DND-41 (cell line): ENCODE measurements around the gene FEM1A.

Experiments used
- ATAC-seq: fragments of 200-7000 bp; cut with Tn5 transposase; 3 replicates; pipeline ENCODE4 v1.9.1; 2021; ENCODE audit warnings: low read depth; ENCODE audit not compliant: insufficient read depth
- DNase-seq: peaks from one replicate; pipeline ENCODE4 v3.0.0-alpha.2; 2020
- H2AFZ ChIP-seq: 2 replicates; pipeline ENCODE4 v1.6.0; 2012; ENCODE audit warnings: low read depth, low read length
- H3K27ac ChIP-seq: 2 replicates; pipeline ENCODE4 v1.5.1; 2012; ENCODE audit warnings: low read length, inconsistent platforms
- H3K27me3 ChIP-seq: fragments of 200-600 bp; sonication (generic); 2 replicates; pipeline ENCODE4 v1.6.0; 2012; ENCODE audit warnings: low read length, mild to moderate bottlenecking, inconsistent platforms; ENCODE audit not compliant: insufficient read depth, poor library complexity
- H3K36me3 ChIP-seq: 2 replicates; pipeline ENCODE4 v1.5.1; 2012; ENCODE audit warnings: low read length, inconsistent platforms; ENCODE audit not compliant: insufficient read depth
- H3K4me1 ChIP-seq: 2 replicates; pipeline ENCODE4 v1.5.1; 2012; ENCODE audit warnings: mild to moderate bottlenecking, low read length; ENCODE audit not compliant: insufficient read depth
- H3K4me2 ChIP-seq: 2 replicates; pipeline ENCODE4 v1.6.0; 2012; ENCODE audit warnings: mild to moderate bottlenecking, moderate library complexity, low read length, inconsistent platforms; ENCODE audit not compliant: insufficient read depth
- H3K4me3 ChIP-seq, 2 experiments: fragments of 200-600 bp in 1 of 2; shearing (Covaris generic) in 1 of 2; 2 replicates each; pipeline ENCODE4 v1.5.1; 2012 to 2016; ENCODE audit warnings: inconsistent platforms in 2 of 2, low read length in 2 of 2, mild to moderate bottlenecking in 2 of 2, low read depth in 1 of 2, moderate library complexity in 1 of 2
- H3K79me2 ChIP-seq: 2 replicates; pipeline ENCODE4 v1.6.0; 2012; ENCODE audit warnings: low read length, inconsistent platforms; ENCODE audit not compliant: insufficient read depth
- H3K9ac ChIP-seq: 2 replicates; pipeline ENCODE4 v1.6.0; 2012; ENCODE audit warnings: low read depth, mild to moderate bottlenecking, inconsistent platforms, low read length, moderate library complexity
- H3K9me3 ChIP-seq: 2 replicates; pipeline ENCODE4 v1.5.1; 2012; ENCODE audit warnings: low read length, moderate library complexity, mild to moderate bottlenecking, inconsistent platforms; ENCODE audit not compliant: insufficient read depth, severe bottlenecking
- H4K20me1 ChIP-seq: 2 replicates; pipeline ENCODE4 v1.6.0; 2012; ENCODE audit warnings: low read length; ENCODE audit not compliant: insufficient read depth
- EZH2 ChIP-seq: IDR thresholded peaks from 3 replicates; pipeline ENCODE4 v1.6.1; 2012; ENCODE audit warnings: borderline replicate concordance, low read depth, mild to moderate bottlenecking, moderate library complexity, low read length, inconsistent platforms; ENCODE audit not compliant: severe bottlenecking
- TF ChIP-seq, protein P1 (sequence below): IDR thresholded peaks from 2 replicates; pipeline ENCODE4 v1.5.1; 2012; ENCODE audit warnings: borderline replicate concordance, low read length, moderate library complexity, mild to moderate bottlenecking; ENCODE audit not compliant: poor library complexity, severe bottlenecking; ENCODE audit errors: extremely low read depth

The FEM1A gene

DNA sequence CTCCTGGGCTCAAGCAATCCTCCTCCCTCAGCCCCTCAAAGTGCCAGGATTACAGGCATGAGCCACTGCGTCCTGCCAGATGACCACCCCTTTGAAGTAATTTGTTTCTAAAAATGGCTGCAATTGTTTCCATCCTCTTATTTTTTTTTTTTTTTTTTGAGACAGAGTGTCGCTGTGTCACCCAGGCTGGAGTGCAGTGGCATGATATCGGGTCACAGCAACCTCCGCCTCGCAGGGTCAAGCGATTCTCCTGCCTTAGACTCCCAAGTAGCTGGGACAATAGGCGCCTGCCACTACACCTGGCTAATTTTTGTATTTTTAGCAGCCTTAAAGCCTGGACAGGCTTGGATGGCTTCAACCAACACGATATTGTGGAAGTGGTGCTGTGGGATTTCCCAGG lies 45.5 kb upstream of the FEM1A start:
- Histone ChIP-seq H2AFZ (no peak overlapping the region), H3K4me3 (no peak overlapping the region), H3K79me2 (no peaks in the 10 kb centered on the region), H3K9me3 (no peaks in the 10 kb centered on the region), H3K4me1 (no peaks in the 10 kb centered on the region), H4K20me1 (no peaks in the 10 kb centered on the region), H3K36me3 (no peaks in the 10 kb centered on the region), H3K27ac (no peak overlapping the region), H3K4me2 (no peak overlapping the region), H3K27me3 (no peaks in the 10 kb centered on the region), H3K9ac (no peak overlapping the region)
- ATAC-seq (no peak), DNase-seq (no peak)
- TF ChIP-seq EZH2 = no peak

GRCh38 chr19:4748185-4748584 lies 43.3 kb upstream of the FEM1A start:
- H3K4me1 ChIP-seq = no peaks in the 10 kb centered on the region
- no peaks in the 10 kb centered on the region for H3K79me2 ChIP-seq
- H3K27ac ChIP-seq = no peak overlapping the region
- no peak overlapping the region for H2AFZ ChIP-seq
- no peak overlapping the region for H3K4me3 ChIP-seq
- H3K36me3 ChIP-seq = no peaks in the 10 kb centered on the region
- DNase-seq (no peak), ATAC-seq (no peak)
- H3K4me2 ChIP-seq = no peak overlapping the region
- H3K9ac ChIP-seq = no peak overlapping the region
- no peaks in the 10 kb centered on the region for H3K27me3 ChIP-seq
- TF ChIP-seq, protein P1, sequence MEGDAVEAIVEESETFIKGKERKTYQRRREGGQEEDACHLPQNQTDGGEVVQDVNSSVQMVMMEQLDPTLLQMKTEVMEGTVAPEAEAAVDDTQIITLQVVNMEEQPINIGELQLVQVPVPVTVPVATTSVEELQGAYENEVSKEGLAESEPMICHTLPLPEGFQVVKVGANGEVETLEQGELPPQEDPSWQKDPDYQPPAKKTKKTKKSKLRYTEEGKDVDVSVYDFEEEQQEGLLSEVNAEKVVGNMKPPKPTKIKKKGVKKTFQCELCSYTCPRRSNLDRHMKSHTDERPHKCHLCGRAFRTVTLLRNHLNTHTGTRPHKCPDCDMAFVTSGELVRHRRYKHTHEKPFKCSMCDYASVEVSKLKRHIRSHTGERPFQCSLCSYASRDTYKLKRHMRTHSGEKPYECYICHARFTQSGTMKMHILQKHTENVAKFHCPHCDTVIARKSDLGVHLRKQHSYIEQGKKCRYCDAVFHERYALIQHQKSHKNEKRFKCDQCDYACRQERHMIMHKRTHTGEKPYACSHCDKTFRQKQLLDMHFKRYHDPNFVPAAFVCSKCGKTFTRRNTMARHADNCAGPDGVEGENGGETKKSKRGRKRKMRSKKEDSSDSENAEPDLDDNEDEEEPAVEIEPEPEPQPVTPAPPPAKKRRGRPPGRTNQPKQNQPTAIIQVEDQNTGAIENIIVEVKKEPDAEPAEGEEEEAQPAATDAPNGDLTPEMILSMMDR = no peak
- TF ChIP-seq EZH2 = no peak
- H4K20me1 ChIP-seq = no peaks in the 10 kb centered on the region
- H3K9me3 ChIP-seq = no peaks in the 10 kb centered on the region

GRCh38 chr19:4748589-4748988 lies 42.9 kb upstream of the FEM1A start:
- TF ChIP-seq, protein P1 = no peak
- TF ChIP-seq EZH2 = no peak
- Histone ChIP-seq H3K27ac (no peak overlapping the region), H3K36me3 (no peaks in the 10 kb centered on the region), H3K9me3 (no peaks in the 10 kb centered on the region), H4K20me1 (no peaks in the 10 kb centered on the region), H3K27me3 (no peaks in the 10 kb centered on the region), H2AFZ (no peak overlapping the region), H3K4me1 (no peaks in the 10 kb centered on the region), H3K4me2 (no peak overlapping the region), H3K4me3 (no peak overlapping the region), H3K9ac (no peak overlapping the region), H3K79me2 (no peaks in the 10 kb centered on the region)
- DNase-seq = no peak
- no peak for ATAC-seq

GRCh38 chr19:4749870-4750590 lies 41.5 kb upstream of the FEM1A start:
- H3K9me3 ChIP-seq = no peaks in the 10 kb centered on the region
- H2AFZ ChIP-seq = no peak overlapping the region
- ATAC-seq (no peak), DNase-seq (no peak)
- no peaks in the 10 kb centered on the region for H3K4me1 ChIP-seq
- no peak overlapping the region for H3K27ac ChIP-seq
- H4K20me1 ChIP-seq = no peaks in the 10 kb centered on the region
- TF ChIP-seq EZH2 = no peak
- TF ChIP-seq, protein P1 = no peak
- no peaks in the 10 kb centered on the region for H3K27me3 ChIP-seq
- no peaks in the 10 kb centered on the region for H3K79me2 ChIP-seq
- H3K4me3 ChIP-seq = no peak overlapping the region
- H3K4me2 ChIP-seq = no peak overlapping the region
- no peak overlapping the region for H3K9ac ChIP-seq
- H3K36me3 ChIP-seq = no peaks in the 10 kb centered on the region
